IMR-90 (cell line): ENCODE data around the gene THAP2.

Experiments
- CTCF ChIP-seq: conservative IDR thresholded peaks from 2 replicates; pipeline ENCODE4 v1.5.1; 2012; ENCODE audit warnings: mild to moderate bottlenecking, low read depth, low read length, improper control_type of control experiment
- FOS ChIP-seq: fragments of 150-350 bp; IDR thresholded peaks from 2 replicates; pipeline ENCODE4 v1.6.1; 2016; ENCODE audit warnings: low read depth, low read length
- MAZ ChIP-seq: IDR thresholded peaks from 2 replicates; pipeline ENCODE4 v1.6.1; 2012; ENCODE audit warnings: low read depth, mild to moderate bottlenecking, low read length, improper control_type of control experiment, moderate library complexity, borderline replicate concordance
- MXI1 ChIP-seq: IDR thresholded peaks from 2 replicates; pipeline ENCODE4 v1.6.1; 2012; ENCODE audit warnings: low read depth, mild to moderate bottlenecking, low read length, moderate library complexity, borderline replicate concordance
- POLR2A ChIP-seq: IDR thresholded peaks from 2 replicates; pipeline ENCODE4 v1.6.1; 2012; ENCODE audit warnings: mild to moderate bottlenecking, low read depth, low read length
- RAD21 ChIP-seq: IDR thresholded peaks from 2 replicates; pipeline ENCODE4 v1.6.1; 2012; ENCODE audit warnings: low read length, improper control_type of control experiment
- RFX5 ChIP-seq: IDR thresholded peaks from 2 replicates; pipeline ENCODE4 v1.8.0; 2012; ENCODE audit warnings: low read depth, mild to moderate bottlenecking, low read length, moderate library complexity
- SMC3 ChIP-seq: fragments of 150-350 bp; IDR thresholded peaks from 2 replicates; pipeline ENCODE4 v1.6.1; 2016; ENCODE audit warnings: low read depth, mild to moderate bottlenecking, antibody characterized with exemption, low read length, moderate library complexity
- TF ChIP-seq, protein P1 (sequence below): fragments of 150-350 bp; IDR thresholded peaks from 2 replicates; pipeline ENCODE4 v1.6.1; 2017; ENCODE audit warnings: mild to moderate bottlenecking, antibody characterized with exemption, low read length, low read depth

- no peak for TF ChIP-seq CTCF
- no peak for TF ChIP-seq POLR2A
- TF ChIP-seq, protein P1, sequence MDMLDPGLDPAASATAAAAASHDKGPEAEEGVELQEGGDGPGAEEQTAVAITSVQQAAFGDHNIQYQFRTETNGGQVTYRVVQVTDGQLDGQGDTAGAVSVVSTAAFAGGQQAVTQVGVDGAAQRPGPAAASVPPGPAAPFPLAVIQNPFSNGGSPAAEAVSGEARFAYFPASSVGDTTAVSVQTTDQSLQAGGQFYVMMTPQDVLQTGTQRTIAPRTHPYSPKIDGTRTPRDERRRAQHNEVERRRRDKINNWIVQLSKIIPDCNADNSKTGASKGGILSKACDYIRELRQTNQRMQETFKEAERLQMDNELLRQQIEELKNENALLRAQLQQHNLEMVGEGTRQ, result no peak
- no peak for TF ChIP-seq MXI1
- no peak for TF ChIP-seq SMC3
- TF ChIP-seq MAZ, result no peak
- TF ChIP-seq RFX5, result no peak
- no peak for TF ChIP-seq RAD21
- no peak for TF ChIP-seq FOS
Observed at GRCh38 chr12:71721783-71722505, 57.8 kb downstream of the THAP2 start.
